Karpas-422 (cell line): ENCODE results near the gene CAPZB. TPM values are rescaled to one million over a fixed set of nuclear protein-coding genes. Genes with fewer than 3 reads are reported as not detected.

Experiments used
- DNase-seq: peaks from one replicate; pipeline ENCODE4 v3.0.0-alpha.2; 2015
- H2AFZ ChIP-seq: fragments of 200-600 bp; sonication (generic); 2 replicates; pipeline ENCODE4 v1.6.1; 2014; ENCODE audit warnings: antibody characterized with exemption, low read length, mixed read lengths
- H3K27ac ChIP-seq: fragments of 200-600 bp; sonication (generic); 2 replicates; pipeline ENCODE4 v1.5.1; 2014; ENCODE audit warnings: mild to moderate bottlenecking, low read length, moderate library complexity
- H3K27me3 ChIP-seq: fragments of 200-600 bp; sonication (generic); 2 replicates; pipeline ENCODE4 v1.6.1; 2014; ENCODE audit warnings: low read length, mixed read lengths
- H3K36me3 ChIP-seq: fragments of 200-600 bp; sonication (generic); 2 replicates; pipeline ENCODE4 v1.6.1; 2014; ENCODE audit warnings: low read length, mixed read lengths; ENCODE audit not compliant: insufficient read depth
- H3K4me1 ChIP-seq: fragments of 200-600 bp; sonication (generic); 2 replicates; pipeline ENCODE4 v1.6.1; 2014; ENCODE audit warnings: mild to moderate bottlenecking, low read length, mixed read lengths
- H3K4me2 ChIP-seq: fragments of 200-600 bp; sonication (generic); 2 replicates; pipeline ENCODE4 v1.6.1; 2014; ENCODE audit warnings: low read length, low read depth, mild to moderate bottlenecking; ENCODE audit not compliant: poor library complexity, severe bottlenecking
- H3K4me3 ChIP-seq: fragments of 200-600 bp; sonication (generic); 2 replicates; pipeline ENCODE4 v1.5.1; 2014; ENCODE audit warnings: mild to moderate bottlenecking, antibody characterized with exemption, low read length, mixed read lengths
- H3K79me2 ChIP-seq: fragments of 200-600 bp; sonication (generic); 2 replicates; pipeline ENCODE4 v1.6.1; 2014; ENCODE audit warnings: mild to moderate bottlenecking, low read length, mixed read lengths
- H3K9ac ChIP-seq: fragments of 200-600 bp; sonication (generic); 2 replicates; pipeline ENCODE4 v1.6.0; 2014; ENCODE audit warnings: low read length
- H3K9me2 ChIP-seq: fragments of 200-600 bp; sonication (generic), shearing (Covaris generic); replicated peaks from 2 replicates; pipeline ENCODE4 v1.6.0; 2014; ENCODE audit warnings: mild to moderate bottlenecking, low read length, moderate library complexity; ENCODE audit not compliant: insufficient read depth
- H3K9me3 ChIP-seq: fragments of 300-700, 200-600 bp; sonication (generic); 2 replicates; pipeline ENCODE4 v1.6.1; 2014; ENCODE audit warnings: low read length, mixed read lengths
- H4K20me1 ChIP-seq: fragments of 200-600 bp; sonication (generic); 2 replicates; pipeline ENCODE4 v1.6.1; 2014; ENCODE audit warnings: mild to moderate bottlenecking, antibody characterized with exemption, low read length, low read depth; ENCODE audit not compliant: insufficient read depth
- total RNA-seq: library from RNA; depleted of rRNA; stranded (reverse); fragments of >200 nt; shearing (Covaris generic); gene quantifications from 2 replicates; pipeline ENCODE4 v1.2.3, GENCODE V29; 2014; ENCODE audit warnings: low replicate concordance

Gene CAPZB
- total RNA-seq, 1 experiment from 2014 or later = 55.5 TPM

GRCh38 chr1:19366599-19367536 is 118.5 kb downstream of the CAPZB start:
- DNase-seq = no peak

GRCh38 chr1:19365721-19366120 is 119.6 kb downstream of the CAPZB start:
- H3K4me2 ChIP-seq = no peak overlapping the region
- H3K27me3 ChIP-seq = no peaks in the 10 kb centered on the region
- DNase-seq = no peak
- no peak overlapping the region for H3K9ac ChIP-seq
- peaks cover 4% of the 10 kb centered on the region; the same call in 1 of the 2 replicates for H4K20me1 ChIP-seq
- no peaks in the 10 kb centered on the region for H3K4me1 ChIP-seq
- H3K36me3 ChIP-seq = no peaks in the 10 kb centered on the region
- H3K4me3 ChIP-seq = no peak overlapping the region
- no peaks in the 10 kb centered on the region for H3K9me2 ChIP-seq
- H3K79me2 ChIP-seq = peaks cover 61% of the 10 kb centered on the region
- H3K9me3 ChIP-seq = no peaks in the 10 kb centered on the region
- no peak overlapping the region for H3K27ac ChIP-seq
- no peak overlapping the region for H2AFZ ChIP-seq

More at GRCh38 chr1:19366599-19367536, 118.5 kb downstream of the CAPZB start:
- Histone ChIP-seq H3K4me3 (no peak overlapping the region), H4K20me1 (peaks cover 4% of the 10 kb centered on the region; the same call in 1 of the 2 replicates), H3K4me2 (no peak overlapping the region), H3K9ac (no peak overlapping the region), H3K36me3 (no peaks in the 10 kb centered on the region), H3K79me2 (peaks cover 57% of the 10 kb centered on the region), H3K4me1 (no peaks in the 10 kb centered on the region), H3K9me2 (no peaks in the 10 kb centered on the region), H3K27me3 (no peaks in the 10 kb centered on the region), H2AFZ (no peak overlapping the region), H3K9me3 (no peaks in the 10 kb centered on the region), H3K27ac (no peak overlapping the region)

- Histone ChIP-seq H3K4me2 (no peak overlapping the region), H3K27ac (no peak overlapping the region), H3K4me1 (no peaks in the 10 kb centered on the region), H3K4me3 (no peak overlapping the region), H3K36me3 (no peaks in the 10 kb centered on the region), H4K20me1 (peaks cover 6% of the 10 kb centered on the region; the same call in 1 of the 2 replicates), H3K9me3 (no peaks in the 10 kb centered on the region), H3K9ac (no peak overlapping the region), H2AFZ (no peak overlapping the region), H3K27me3 (no peaks in the 10 kb centered on the region), H3K79me2 (peaks cover 52% of the 10 kb centered on the region), H3K9me2 (no peaks in the 10 kb centered on the region)
- DNase-seq = no peak
Observed at GRCh38 chr1:19363536-19364152, 121.7 kb downstream of the CAPZB start.

GRCh38 chr1:19361611-19362147 is 123.7 kb downstream of the CAPZB start:
- Histone ChIP-seq H3K9me2 (no peaks in the 10 kb centered on the region), H3K9ac (no peak overlapping the region), H3K27ac (no peak overlapping the region), H3K27me3 (no peaks in the 10 kb centered on the region), H3K4me3 (no peak overlapping the region), H3K4me1 (no peaks in the 10 kb centered on the region), H4K20me1 (peaks cover 9% of the 10 kb centered on the region; the same call in 1 of the 2 replicates), H2AFZ (no peak overlapping the region), H3K79me2 (peaks cover 48% of the 10 kb centered on the region), H3K4me2 (no peak overlapping the region), H3K36me3 (no peaks in the 10 kb centered on the region), H3K9me3 (no peaks in the 10 kb centered on the region)
- DNase-seq = no peak

GRCh38 chr1:19360843-19361610 is 124.3 kb downstream of the CAPZB start:
- H3K4me2 ChIP-seq = no peak overlapping the region
- DNase-seq = no peak

GRCh38 chr1:19360432-19360831 is 124.9 kb downstream of the CAPZB start:
- peaks cover 9% of the 10 kb centered on the region; the same call in 1 of the 2 replicates for H4K20me1 ChIP-seq
- H3K27ac ChIP-seq = no peak overlapping the region
- no peaks in the 10 kb centered on the region for H3K27me3 ChIP-seq
- H3K4me2 ChIP-seq = no peak overlapping the region
- H3K4me3 ChIP-seq = no peak overlapping the region
- H3K36me3 ChIP-seq = no peaks in the 10 kb centered on the region
- no peaks in the 10 kb centered on the region for H3K9me2 ChIP-seq
- peaks cover 46% of the 10 kb centered on the region for H3K79me2 ChIP-seq
- no peaks in the 10 kb centered on the region for H3K9me3 ChIP-seq
- H3K4me1 ChIP-seq = no peaks in the 10 kb centered on the region
- H2AFZ ChIP-seq = no peak overlapping the region
- H3K9ac ChIP-seq = no peak overlapping the region
- no peak for DNase-seq

More at GRCh38 chr1:19360843-19361610, 124.3 kb downstream of the CAPZB start:
- H3K9ac ChIP-seq = no peak overlapping the region
- peaks cover 46% of the 10 kb centered on the region for H3K79me2 ChIP-seq
- H2AFZ ChIP-seq = no peak overlapping the region
- H3K27ac ChIP-seq = no peak overlapping the region
- no peak overlapping the region for H3K4me3 ChIP-seq
- H3K4me1 ChIP-seq = no peaks in the 10 kb centered on the region
- H3K27me3 ChIP-seq = no peaks in the 10 kb centered on the region
- no peaks in the 10 kb centered on the region for H3K9me2 ChIP-seq
- peaks cover 9% of the 10 kb centered on the region; the same call in 1 of the 2 replicates for H4K20me1 ChIP-seq
- H3K36me3 ChIP-seq = no peaks in the 10 kb centered on the region
- no peaks in the 10 kb centered on the region for H3K9me3 ChIP-seq

GRCh38 chr1:19360016-19360415 is 125.3 kb downstream of the CAPZB start:
- Histone ChIP-seq H3K9me2 (no peaks in the 10 kb centered on the region), H3K27ac (no peak overlapping the region), H3K4me2 (no peak overlapping the region), H3K4me1 (no peaks in the 10 kb centered on the region), H3K9ac (no peak overlapping the region), H4K20me1 (peaks cover 9% of the 10 kb centered on the region; the same call in 1 of the 2 replicates), H3K9me3 (no peaks in the 10 kb centered on the region), H3K4me3 (no peak overlapping the region), H3K79me2 (peaks cover 42% of the 10 kb centered on the region), H3K27me3 (no peaks in the 10 kb centered on the region), H2AFZ (no peak overlapping the region), H3K36me3 (no peaks in the 10 kb centered on the region)
- DNase-seq = no peak
